B cell (primary cell): ENCODE results near the gene AKR1B15. TPM values are rescaled to one million over a fixed set of nuclear protein-coding genes. Genes with fewer than 3 reads are reported as not detected.

Experiments
- ATAC-seq: fragments of 200-7000 bp; cut with Tn5 transposase; one replicate; pipeline ENCODE4 v1.10.0; 2021; ENCODE audit warnings: low read depth, mild to moderate bottlenecking, moderate number of reproducible peaks, moderate library complexity
- CTCF ChIA-PET: fragments of 350-600 bp; sonication (Branson Sonifier 250); formaldehyde crosslinking; loops from one replicate; lab custom pipeline; 2021; ENCODE audit warnings: antibody characterized with exemption, inconsistent platforms; lab: Charles Lee
- POLR2A ChIA-PET: fragments of 350-600 bp; sonication (Branson Sonifier 250); formaldehyde crosslinking; loops from one replicate; lab custom pipeline; 2021; ENCODE audit warnings: antibody characterized with exemption; lab: Charles Lee
- DNase-seq: peaks from one replicate; pipeline ENCODE4 v3.0.0; 2013
- H2AFZ ChIP-seq: 2 replicates; pipeline ENCODE4 v1.6.1; 2012; ENCODE audit warnings: mild to moderate bottlenecking, low read depth, low read length; ENCODE audit not compliant: insufficient read depth, poor library complexity, severe bottlenecking
- H3K27ac ChIP-seq, 2 donors: 1 replicate in 1 of 2; 2 replicates in 1 of 2; pipeline ENCODE4 v1.5.1; 2012 to 2013; ENCODE audit warnings: low read length in 2 of 2, mild to moderate bottlenecking in 2 of 2, moderate library complexity in 1 of 2
- H3K27me3 ChIP-seq, 4 experiments: fragments of 200-600 bp in 1 of 4; sonication (generic) in 1 of 4; replicated peaks in 1 of 4; 1 replicate in 2 of 4; 2 replicates in 2 of 4; pipeline versions ENCODE4 v1.6.1 to v1.7.0; 2013 to 2016; ENCODE audit warnings: low read length in 3 of 4, mild to moderate bottlenecking in 2 of 4, mixed read lengths in 1 of 4, moderate library complexity in 1 of 4; ENCODE audit not compliant: insufficient read depth in 4 of 4, control insufficient read depth in 3 of 4; ENCODE audit errors: control extremely low read depth in 1 of 4
- H3K36me3 ChIP-seq, 2 experiments: replicated peaks in 1 of 2; 1 replicate in 1 of 2; 2 replicates in 1 of 2; pipeline versions ENCODE4 v1.6.1 to v1.7.1; 2013; ENCODE audit warnings: low read length in 1 of 2; ENCODE audit not compliant: insufficient read depth in 2 of 2, control insufficient read depth in 1 of 2; ENCODE audit errors: control extremely low read depth in 1 of 2, extremely low read depth in 1 of 2
- H3K4me1 ChIP-seq, 2 donors: fragments of 200-600 bp in 1 of 2; sonication (generic) in 1 of 2; 1 replicate in 1 of 2; 2 replicates in 1 of 2; pipeline versions ENCODE4 v1.5.1 to v1.6.1; 2013 to 2017; ENCODE audit warnings: low read length in 2 of 2; ENCODE audit not compliant: control insufficient read depth in 2 of 2, insufficient read depth in 2 of 2
- H3K4me2 ChIP-seq: replicated peaks from 2 replicates; pipeline ENCODE3; 2012; ENCODE audit warnings: mild to moderate bottlenecking, low read depth, low read length; ENCODE audit not compliant: poor library complexity, severe bottlenecking
- H3K4me3 ChIP-seq, 5 experiments: fragments of 200-600 bp in 1 of 5; sonication (generic) in 1 of 5; 1 replicate in 3 of 5; 2 replicates in 2 of 5; pipeline versions ENCODE4 v1.5.1 to v1.7.0; 2011 to 2016; ENCODE audit warnings: low read length in 4 of 5, mild to moderate bottlenecking in 4 of 5, low read depth in 2 of 5, control low read depth in 1 of 5, moderate library complexity in 1 of 5; ENCODE audit not compliant: insufficient read depth in 1 of 5; ENCODE audit errors: control extremely low read depth in 1 of 5, extremely low read depth in 1 of 5
- H3K79me2 ChIP-seq: fragments of 200-600 bp; sonication (generic); one replicate; pipeline ENCODE4 v1.6.0; 2016; ENCODE audit warnings: low read length; ENCODE audit not compliant: control insufficient read depth, insufficient read depth
- H3K9ac ChIP-seq: fragments of 200-600 bp; sonication (generic); 2 replicates; pipeline ENCODE4 v1.6.1; 2017; ENCODE audit warnings: mild to moderate bottlenecking, low read length, moderate library complexity
- H3K9me3 ChIP-seq, 3 donors: one replicate each; pipeline versions ENCODE4 v1.6.1 to v1.7.1; 2013; ENCODE audit warnings: low read length in 2 of 3; ENCODE audit not compliant: control insufficient read depth in 2 of 3, insufficient read depth in 1 of 3; ENCODE audit errors: control extremely low read depth in 1 of 3
- H4K20me1 ChIP-seq: 2 replicates; pipeline ENCODE4 v1.6.0; 2012; ENCODE audit warnings: mild to moderate bottlenecking, low read length; ENCODE audit not compliant: insufficient read depth, control insufficient read depth, poor library complexity, severe bottlenecking
- H3K27ac Mint-ChIP-seq: one replicate; pipeline ENCODE4 v1.8.0; 2021; ENCODE audit warnings: mixed read lengths
- H3K27me3 Mint-ChIP-seq: one replicate; pipeline ENCODE4 v1.8.0; 2021; ENCODE audit warnings: mixed read lengths
- H3K4me1 Mint-ChIP-seq: one replicate; pipeline ENCODE4 v1.8.0; 2021; ENCODE audit warnings: mixed read lengths
- H3K4me3 Mint-ChIP-seq: one replicate; pipeline ENCODE4 v1.8.0; 2021; ENCODE audit warnings: mixed read lengths
- H3K9me3 Mint-ChIP-seq: one replicate; pipeline ENCODE4 v1.8.0; 2022; ENCODE audit warnings: mixed read lengths; ENCODE audit not compliant: insufficient read depth
- EZH2 ChIP-seq: IDR thresholded peaks from 2 replicates; pipeline ENCODE4 v1.6.1; 2012; ENCODE audit warnings: borderline replicate concordance, low read depth, mild to moderate bottlenecking, moderate library complexity, low read length; ENCODE audit not compliant: insufficient read depth, poor library complexity, severe bottlenecking
- WGBS: methylation state at CpG from one replicate; pipeline ENCODE4 v1.1.5; 2013; ENCODE audit warnings: missing lambda C conversion rate; ENCODE audit not compliant: insufficient coverage; 5-methylcytosine and 5-hydroxymethylcytosine counted together
- intact Hi-C: fragments of 100-400 bp; cut with micrococcal nuclease; formaldehyde crosslinking; loops from one replicate; pipeline ENCODE4 v1.10.0; 2022
- polyA plus RNA-seq: library from polyadenylated mRNA; depleted of rRNA; stranded (reverse); fragments of >200 nt; gene quantifications from 2 replicates; pipeline ENCODE4 v1.2.3, GENCODE V29; 2012
- total RNA-seq, 2 donors: library from RNA; stranded (reverse); fragments of 120-200 nt in 1 of 2; gene quantifications; 1 replicate in 1 of 2; 2 replicates in 1 of 2; pipeline versions ENCODE4 v1.2.3 to v1.2.4, GENCODE V29; 2013 to 2022
- TF ChIP-seq, protein P1 (sequence below): fragments of 200-600 bp; IDR thresholded peaks from one replicate; pipeline ENCODE4 v1.8.0; 2022; ENCODE audit warnings: antibody characterized with exemption, mild to moderate bottlenecking

The AKR1B15 gene
- total and polyA plus RNA-seq, 2 donors (not counting 1 experiment from before 2014, with no cell fraction given): not detected

DNA sequence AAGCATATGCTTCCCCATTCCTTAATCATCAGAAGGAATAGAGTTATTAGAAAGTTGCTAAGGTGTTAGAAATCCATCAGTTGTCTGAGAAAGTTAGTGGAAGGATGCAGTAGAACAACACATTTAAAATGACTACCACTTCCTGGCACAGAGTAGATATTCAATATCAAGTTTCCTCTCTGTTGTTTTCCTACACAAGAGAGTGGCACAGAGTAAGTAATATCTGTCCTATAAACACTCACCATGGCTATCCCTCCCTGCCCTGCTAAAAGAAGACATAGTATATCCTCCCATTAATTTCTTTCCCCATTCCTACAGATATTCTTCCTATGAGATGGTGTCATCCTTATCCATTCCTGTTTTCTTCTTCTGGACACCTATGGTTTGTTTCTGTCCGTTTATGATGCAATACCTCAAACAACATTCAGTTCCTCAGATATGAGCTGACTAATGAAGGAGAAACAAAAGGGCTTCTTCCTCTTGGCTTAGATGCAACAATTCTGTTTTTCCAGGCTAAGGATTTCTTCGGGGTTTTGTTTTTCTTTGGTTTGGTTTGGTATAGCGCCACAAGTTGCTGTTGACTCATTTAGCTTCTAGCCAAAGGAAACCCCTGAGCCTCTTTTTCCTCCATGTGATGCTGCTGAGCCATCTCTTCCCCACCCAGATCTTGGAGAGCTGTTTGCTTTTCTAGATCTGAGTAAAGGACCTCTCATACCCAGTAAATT is 64.9 kb downstream of the AKR1B15 start:
- no CpG with 5 or more reads among the region's 3 CpGs for WGBS
- ChIA-PET POLR2A (no interaction called here), CTCF (interaction anchor here (1.2 to 1.5 kb wide), 2 partner anchors 11 to 181 kb away, joined by 3 to 6 read pairs; no protein-coding TSS in a partner anchor)
- no peak overlapping the region for H3K9ac ChIP-seq
- Mint-ChIP-seq H3K27me3 (peaks cover 51% of the 10 kb centered on the region), H3K27ac (no peak overlapping the region), H3K4me1 (no peaks in the 10 kb centered on the region), H3K9me3 (no peaks in the 10 kb centered on the region), H3K4me3 (no peak overlapping the region)
- DNase-seq (no peak), ATAC-seq (no peak)
- no peak overlapping the region for H3K4me3 ChIP-seq
- H3K27me3 ChIP-seq: peaks cover 0 to 8% (median 3%) of the 10 kb centered on the region in 4 experiments
- no peaks in the 10 kb centered on the region for H3K9me3 ChIP-seq
- H3K36me3 ChIP-seq: no peaks in the 10 kb centered on the region
- no peak overlapping the region for H3K4me2 ChIP-seq
- H3K27ac ChIP-seq: no peak overlapping the region
- H4K20me1 ChIP-seq: no peaks in the 10 kb centered on the region
- TF ChIP-seq EZH2: no peak
- TF ChIP-seq, protein P1, sequence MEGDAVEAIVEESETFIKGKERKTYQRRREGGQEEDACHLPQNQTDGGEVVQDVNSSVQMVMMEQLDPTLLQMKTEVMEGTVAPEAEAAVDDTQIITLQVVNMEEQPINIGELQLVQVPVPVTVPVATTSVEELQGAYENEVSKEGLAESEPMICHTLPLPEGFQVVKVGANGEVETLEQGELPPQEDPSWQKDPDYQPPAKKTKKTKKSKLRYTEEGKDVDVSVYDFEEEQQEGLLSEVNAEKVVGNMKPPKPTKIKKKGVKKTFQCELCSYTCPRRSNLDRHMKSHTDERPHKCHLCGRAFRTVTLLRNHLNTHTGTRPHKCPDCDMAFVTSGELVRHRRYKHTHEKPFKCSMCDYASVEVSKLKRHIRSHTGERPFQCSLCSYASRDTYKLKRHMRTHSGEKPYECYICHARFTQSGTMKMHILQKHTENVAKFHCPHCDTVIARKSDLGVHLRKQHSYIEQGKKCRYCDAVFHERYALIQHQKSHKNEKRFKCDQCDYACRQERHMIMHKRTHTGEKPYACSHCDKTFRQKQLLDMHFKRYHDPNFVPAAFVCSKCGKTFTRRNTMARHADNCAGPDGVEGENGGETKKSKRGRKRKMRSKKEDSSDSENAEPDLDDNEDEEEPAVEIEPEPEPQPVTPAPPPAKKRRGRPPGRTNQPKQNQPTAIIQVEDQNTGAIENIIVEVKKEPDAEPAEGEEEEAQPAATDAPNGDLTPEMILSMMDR: no peak
- intact Hi-C loops: no loop called here
- no peaks in the 10 kb centered on the region for H3K79me2 ChIP-seq
- H2AFZ ChIP-seq: no peak overlapping the region
- H3K4me1 ChIP-seq: no peaks in the 10 kb centered on the region

DNA sequence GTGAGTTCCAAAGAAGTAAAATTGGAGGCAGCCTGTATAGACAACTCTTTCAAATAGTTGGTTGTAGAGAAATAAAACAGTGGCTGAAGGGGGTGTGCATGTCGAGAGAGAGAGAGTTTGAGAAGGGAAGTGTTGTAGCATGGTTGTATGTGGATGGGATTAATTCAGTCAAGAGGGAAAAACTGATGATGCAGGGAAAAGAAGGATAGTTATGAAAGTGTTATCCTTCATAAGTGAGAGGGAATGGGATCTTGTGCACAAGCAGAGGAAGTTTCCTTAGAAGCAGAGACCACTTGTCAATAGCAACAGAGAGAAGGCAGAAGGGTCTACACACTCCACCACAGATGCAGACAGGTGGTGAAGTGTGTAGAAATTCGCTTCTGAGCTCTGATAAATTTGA is 67.7 kb downstream of the AKR1B15 start:
- Mint-ChIP-seq H3K9me3 (no peaks in the 10 kb centered on the region), H3K27me3 (peaks cover 42% of the 10 kb centered on the region), H3K4me1 (no peaks in the 10 kb centered on the region), H3K27ac (no peak overlapping the region), H3K4me3 (no peak overlapping the region)
- CTCF ChIA-PET: interaction anchor here (1.3 kb wide), 1 partner anchor 9 kb away, joined by 4 read pairs; no protein-coding TSS in a partner anchor
- Histone ChIP-seq H3K9me3 (no peaks in the 10 kb centered on the region), H3K9ac (no peak overlapping the region), H4K20me1 (no peaks in the 10 kb centered on the region), H3K36me3 (no peaks in the 10 kb centered on the region), H3K79me2 (no peaks in the 10 kb centered on the region), H3K4me2 (no peak overlapping the region), H3K4me3 (no peak overlapping the region), H3K27me3 (peaks cover 0 to 6% (median 4%) of the 10 kb centered on the region in 4 experiments), H2AFZ (no peak overlapping the region), H3K27ac (no peak overlapping the region), H3K4me1 (no peaks in the 10 kb centered on the region)
- DNase-seq (no peak), ATAC-seq (no peak)
- TF ChIP-seq EZH2: no peak
- TF ChIP-seq, protein P1: no peak
- WGBS: 83% methylated on average over 2 of the region's 2 CpGs
- intact Hi-C loops: no loop called here
- POLR2A ChIA-PET: no interaction called here
